Hindlimb muscle (tissue), 1 donor: ENCODE data around the gene HMGB4. TPM values are rescaled to one million over a fixed set of nuclear protein-coding genes. Genes with fewer than 3 reads are reported as not detected.

Source experiments
- DNase-seq: peaks from one replicate; pipeline ENCODE4 v3.0.0-alpha.2; 2013
- polyA plus RNA-seq: library from polyadenylated mRNA; unstranded; fragments of 120-200 nt; gene quantifications from one replicate; pipeline ENCODE4 v1.2.1, GENCODE V29; 2013; ENCODE audit not compliant: insufficient read length

HMGB4 gene
- polyA plus RNA-seq = not detected

GRCh38 chr1:33863779-33864178 lies at the start of gene HMGB4:
HMGB4 (plus strand) TSS chr1:33864079; CDS start chr1:33864192, 113 bp downstream.
- no peak for DNase-seq

DNA sequence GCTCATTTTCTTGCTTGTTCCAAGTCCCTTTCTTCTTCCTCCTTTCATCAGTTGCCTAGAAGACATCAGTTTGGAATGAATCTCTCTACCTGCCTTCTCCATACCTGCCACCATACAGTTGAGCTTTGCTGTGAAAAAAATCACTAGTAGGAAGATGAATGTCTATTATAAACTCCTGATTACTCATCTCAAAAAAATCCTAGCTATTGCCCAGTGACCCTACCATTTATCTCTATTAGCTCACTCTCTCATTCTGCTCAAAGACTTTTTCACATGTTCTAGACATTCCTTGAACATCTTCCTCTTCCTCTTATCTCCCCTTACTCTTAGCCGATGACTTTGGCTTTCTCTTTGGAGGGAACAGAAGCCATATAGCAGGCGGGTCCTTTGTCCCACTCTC lies 49.7 kb upstream of the HMGB4 start:
- no peak for DNase-seq

- no peak for DNase-seq
These were observed 48.8 kb upstream of the HMGB4 start for GRCh38 chr1:33815061-33815460.

GRCh38 chr1:33818071-33818470 lies 45.8 kb upstream of the HMGB4 start:
- no peak for DNase-seq

DNA sequence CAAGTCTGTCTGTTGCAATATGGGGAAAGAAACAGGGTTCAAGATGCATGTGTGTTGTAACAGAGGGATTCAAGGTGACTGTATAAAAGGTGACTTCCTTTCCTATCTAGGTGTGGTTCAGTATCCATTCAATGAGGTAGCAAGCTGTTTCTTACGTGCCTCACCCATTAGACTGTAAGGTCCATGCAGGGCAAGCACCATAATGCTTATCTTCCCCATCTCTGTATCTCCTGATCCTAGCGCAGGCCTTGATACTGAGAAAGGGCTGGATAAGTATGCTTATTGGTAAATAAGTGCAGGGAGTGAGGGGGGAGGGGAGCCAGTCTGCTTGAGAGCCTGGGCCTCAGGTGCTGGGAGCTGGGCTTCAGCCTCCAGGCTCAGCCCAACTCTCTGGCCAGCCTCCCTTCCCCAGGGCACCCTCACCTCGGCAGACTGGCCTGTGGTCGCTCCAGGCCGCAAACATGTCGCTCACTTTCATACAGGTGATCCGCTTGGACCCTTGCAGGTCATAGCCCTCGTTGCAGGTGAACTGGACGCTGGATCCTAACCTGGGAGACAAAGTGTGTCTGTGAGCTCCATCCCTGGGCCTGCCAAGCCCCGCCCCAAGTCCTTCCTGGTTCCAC lies 44.5 kb upstream of the HMGB4 start:
- no peak for DNase-seq

DNA sequence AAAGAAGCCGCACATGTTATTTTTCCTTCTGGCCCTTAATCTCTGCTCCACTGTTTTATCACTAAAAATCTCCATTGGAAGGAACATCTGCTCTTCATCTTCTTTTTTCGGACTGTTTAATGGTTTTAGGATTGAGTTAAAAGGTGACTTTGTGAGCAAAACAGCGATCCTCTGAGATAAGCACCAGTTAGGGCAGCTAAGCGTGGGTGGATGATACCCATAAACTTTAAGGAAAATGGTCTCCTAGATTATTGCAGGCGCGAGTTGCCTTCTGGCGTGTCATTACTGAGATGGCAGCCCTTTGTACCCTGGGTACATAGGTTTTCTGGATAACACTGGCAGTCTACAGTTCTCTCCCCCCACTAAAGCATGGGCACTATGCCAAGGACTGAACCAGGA lies 44.0 kb upstream of the HMGB4 start:
- no peak for DNase-seq

GRCh38 chr1:33820804-33821203 lies 43.1 kb upstream of the HMGB4 start:
- DNase-seq = no peak

GRCh38 chr1:33821291-33821690 lies 42.6 kb upstream of the HMGB4 start:
- DNase-seq = no peak

- DNase-seq = no peak
These were observed 41.5 kb upstream of the HMGB4 start for GRCh38 chr1:33822396-33822795.

- no peak for DNase-seq
These were observed 40.5 kb upstream of the HMGB4 start for GRCh38 chr1:33823401-33823800.

- no peak for DNase-seq
These were observed 40.0 kb upstream of the HMGB4 start for GRCh38 chr1:33823830-33824229.

DNA sequence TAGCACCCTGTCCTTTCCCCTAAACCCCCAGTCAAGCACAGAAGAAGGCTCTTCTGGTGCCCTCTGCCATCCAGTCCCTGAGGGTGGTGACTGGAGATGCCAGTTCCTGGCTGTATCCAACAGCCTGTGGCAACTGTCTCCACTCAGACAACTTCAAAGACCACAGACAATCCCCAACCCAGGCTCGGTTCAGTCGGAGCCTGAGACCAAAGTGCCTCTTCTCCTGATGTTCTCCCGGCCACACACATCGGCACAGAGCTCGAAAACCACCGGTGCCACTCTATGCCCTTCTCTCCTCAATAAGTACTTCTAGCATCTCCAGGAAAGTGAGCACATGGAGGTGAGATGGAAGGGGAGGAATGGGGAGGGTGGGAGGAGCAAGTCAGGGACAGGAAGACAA lies 39.6 kb upstream of the HMGB4 start:
- no peak for DNase-seq

- no peak for DNase-seq
These were observed 38.9 kb upstream of the HMGB4 start for GRCh38 chr1:33824971-33825370.

GRCh38 chr1:33825506-33825905 lies 38.4 kb upstream of the HMGB4 start:
- no peak for DNase-seq

DNA sequence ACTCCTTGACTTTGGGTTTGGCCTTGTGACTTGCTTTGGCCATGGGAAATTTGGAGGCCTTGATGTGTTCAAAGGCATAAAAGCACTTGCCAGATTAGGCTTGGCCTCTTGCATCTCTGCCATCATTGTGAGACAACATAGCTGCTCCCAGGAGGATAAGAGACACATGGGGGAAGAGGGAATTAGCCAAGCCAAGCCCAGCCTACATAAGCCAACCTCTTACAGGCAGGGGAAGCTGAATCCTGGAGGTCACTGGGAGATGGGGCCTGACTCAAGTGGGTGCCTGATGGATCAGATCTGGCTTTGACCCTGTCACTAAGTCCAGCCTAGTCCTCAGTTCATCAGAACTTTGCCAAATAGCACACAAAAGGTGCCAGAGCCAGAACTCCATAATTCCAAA lies 37.6 kb upstream of the HMGB4 start:
- no peak for DNase-seq

- no peak for DNase-seq
These were observed 37.2 kb upstream of the HMGB4 start for GRCh38 chr1:33826711-33827110.

- DNase-seq = no peak
These were observed 35.8 kb upstream of the HMGB4 start for GRCh38 chr1:33828059-33828458.

GRCh38 chr1:33828654-33829053 lies 35.2 kb upstream of the HMGB4 start:
- no peak for DNase-seq

- no peak for DNase-seq
These were observed 27.0 kb upstream of the HMGB4 start for GRCh38 chr1:33836911-33837310.

DNA sequence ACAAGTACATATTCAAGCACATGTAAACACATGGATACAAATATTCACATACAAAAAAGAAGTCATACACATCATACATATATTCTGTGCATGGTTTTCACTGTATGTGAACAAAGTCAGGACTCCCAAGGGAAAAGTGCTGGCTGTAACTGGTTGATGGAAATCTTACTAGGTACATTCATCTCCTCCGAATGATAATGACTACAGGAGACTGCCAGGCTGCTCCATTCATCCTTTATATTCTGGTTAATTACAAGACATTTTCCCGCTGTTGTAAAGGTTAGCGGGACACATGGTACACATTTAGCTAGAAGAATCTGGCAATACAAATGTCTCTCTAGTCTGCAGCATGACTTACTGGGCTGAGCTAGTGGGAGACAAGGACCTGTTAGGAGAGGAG lies 26.2 kb upstream of the HMGB4 start:
- DNase-seq = no peak

GRCh38 chr1:33841494-33841893 lies 22.4 kb upstream of the HMGB4 start:
- DNase-seq = no peak

GRCh38 chr1:33842348-33842747 lies 21.5 kb upstream of the HMGB4 start:
- no peak for DNase-seq

DNA sequence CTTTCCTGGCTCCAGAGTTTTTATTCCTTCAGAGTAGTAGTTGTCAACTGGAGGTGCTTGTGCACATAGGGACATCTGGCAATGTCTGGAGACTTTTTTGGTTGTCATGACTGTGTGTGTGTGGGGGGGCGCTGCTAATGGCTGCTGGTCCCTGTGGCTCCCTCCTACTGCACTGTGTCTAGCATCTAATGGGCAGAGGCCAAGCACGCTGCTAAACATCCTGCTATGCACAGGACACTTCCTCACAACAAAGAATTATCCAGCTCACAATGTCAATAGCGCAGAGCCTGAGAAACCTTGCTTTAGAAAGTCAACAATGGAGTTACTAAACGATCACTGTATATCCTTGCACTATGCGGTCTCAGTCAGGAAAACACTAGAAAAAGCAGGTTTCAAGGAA lies 19.7 kb upstream of the HMGB4 start:
- no peak for DNase-seq

GRCh38 chr1:33846861-33847260 lies 17.0 kb upstream of the HMGB4 start:
- no peak for DNase-seq

GRCh38 chr1:33848205-33848937 lies 15.5 kb upstream of the HMGB4 start:
- DNase-seq = no peak
